Left colon (tissue), 2 donors: ENCODE results near the gene IMMP2L. TPM values are rescaled to one million over a fixed set of nuclear protein-coding genes. Genes with fewer than 3 reads are reported as not detected.
"Not testable (repeated sequence)": the region's sequence is repeated elsewhere in the genome, so short reads cannot be mapped to it uniquely, and the experiment has no call there.

Experiments used
- ATAC-seq: fragments of 200-7000 bp; cut with Tn5 transposase; one replicate; pipeline ENCODE4 v1.9.1; 2020; ENCODE audit warnings: mild to moderate bottlenecking, moderate library complexity
- DNase-seq, 2 donors: peaks; one replicate each; pipeline ENCODE4 v3.0.0-alpha.2; 2020
- intact Hi-C, 2 donors: fragments of 100-400 bp; cut with DNase I in 1 of 2; cut with micrococcal nuclease in 1 of 2; formaldehyde crosslinking; loops; one replicate each; pipeline versions ENCODE4 v1.11.2 to v1.14.0; 2022; cut with DNase I, micrococcal nuclease
- total RNA-seq, 2 donors: library from RNA; stranded (reverse); fragmentation: NEBNext Ultra II Directional; extraction: Animal tissue kit (Norgen Biotek cat#: 25700); gene quantifications; one replicate each; pipeline ENCODE4 v1.2.1, GENCODE V29; 2021
- donor health status: DM: no; HTN: no; CAD: no.
- donor health status: DM: yes; HTN: yes; CAD: no.

IMMP2L gene
- total RNA-seq, 2 donors from 2014 or later, result 11.1 to 11.8 TPM

- DNase-seq, result no peak
- no peak for ATAC-seq
- intact Hi-C loops, result no loop called here
Observed at GRCh38 chr7:110964775-110965174, 597.5 kb downstream of the IMMP2L start.

GRCh38 chr7:110962826-110963225 lies 599.5 kb downstream of the IMMP2L start:
- intact Hi-C loops, result no loop called here
- no peak for ATAC-seq
- DNase-seq, result no peak

GRCh38 chr7:110962374-110962773 lies 599.9 kb downstream of the IMMP2L start:
- DNase-seq, result no peak
- intact Hi-C loops, result no loop called here
- no peak for ATAC-seq

GRCh38 chr7:110960811-110961210 lies 601.5 kb downstream of the IMMP2L start:
- no peak for DNase-seq
- intact Hi-C loops, result no loop called here
- ATAC-seq, result no peak

GRCh38 chr7:110948280-110948679 lies 614.0 kb downstream of the IMMP2L start:
- intact Hi-C loops, result no loop called here
- DNase-seq (no peak), ATAC-seq (no peak)

- ATAC-seq (no peak), DNase-seq (no peak)
- intact Hi-C loops, result no loop called here
Observed at GRCh38 chr7:110947408-110947807, 614.9 kb downstream of the IMMP2L start.

- intact Hi-C loops, result no loop called here
- ATAC-seq, result no peak
Observed at GRCh38 chr7:110944966-110945644, 617.2 kb downstream of the IMMP2L start.

GRCh38 chr7:110944448-110944847 lies 617.8 kb downstream of the IMMP2L start:
- intact Hi-C loops, result no loop called here
- DNase-seq (no peak), ATAC-seq (no peak)

More at GRCh38 chr7:110944966-110945644, 617.2 kb downstream of the IMMP2L start:
- no peak for DNase-seq

GRCh38 chr7:110943701-110944345 lies 618.5 kb downstream of the IMMP2L start:
- ATAC-seq, result no peak
- intact Hi-C loops, result no loop called here
- no peak for DNase-seq

GRCh38 chr7:110941385-110941784 lies 620.9 kb downstream of the IMMP2L start:
- no peak for ATAC-seq
- intact Hi-C loops, result no loop called here
- no peak for DNase-seq

GRCh38 chr7:110940756-110941155 lies 621.5 kb downstream of the IMMP2L start:
- intact Hi-C loops, result no loop called here
- DNase-seq (no peak), ATAC-seq (no peak)

GRCh38 chr7:110938165-110938564 lies 624.1 kb downstream of the IMMP2L start:
- intact Hi-C loops, result no loop called here
- ATAC-seq (no peak), DNase-seq (no peak)

- DNase-seq, intact Hi-C loops, ATAC-seq: not testable (repeated sequence)
Observed at GRCh38 chr7:110936665-110937064, 625.6 kb downstream of the IMMP2L start.

- intact Hi-C loops, result no loop called here
- ATAC-seq (no peak), DNase-seq (no peak)
Observed at GRCh38 chr7:110929480-110930249, 632.6 kb downstream of the IMMP2L start.

- no peak for ATAC-seq
- intact Hi-C loops, result no loop called here
- DNase-seq, result no peak
Observed at GRCh38 chr7:110922906-110923305, 639.4 kb downstream of the IMMP2L start.

GRCh38 chr7:110921595-110922151 lies 640.6 kb downstream of the IMMP2L start:
- intact Hi-C loops, result no loop called here
- ATAC-seq (no peak), DNase-seq (no peak)

- ATAC-seq (no peak), DNase-seq (no peak)
- intact Hi-C loops, result no loop called here
Observed at GRCh38 chr7:110918949-110919548, 643.2 kb downstream of the IMMP2L start.

- DNase-seq (no peak), ATAC-seq (no peak)
- intact Hi-C loops, result no loop called here
Observed at GRCh38 chr7:110914263-110914662, 648.0 kb downstream of the IMMP2L start.

- intact Hi-C loops, result no loop called here
- ATAC-seq, result no peak
- no peak for DNase-seq
Observed at GRCh38 chr7:110911632-110912031, 650.7 kb downstream of the IMMP2L start.
